OCI-LY7 (cell line): Measurements from ENCODE around the gene ZNF277.

Experiments
- CTCF ChIP-seq: fragments of 200-600 bp; sonication (generic); conservative IDR thresholded peaks from 2 replicates; pipeline ENCODE4 v1.5.1; 2014; ENCODE audit warnings: mild to moderate bottlenecking, antibody characterized with exemption, low read length, moderate library complexity, mixed read lengths
- EZH2phosphoT487 ChIP-seq: fragments of 200-600 bp; sonication (generic); IDR thresholded peaks from 2 replicates; pipeline ENCODE4 v1.6.1; 2018; ENCODE audit warnings: low read depth, borderline replicate concordance, mild to moderate bottlenecking, mixed run types, antibody characterized with exemption, low read length, moderate library complexity, mixed read lengths

- no peak for TF ChIP-seq CTCF
- no peak for TF ChIP-seq EZH2phosphoT487
Measured at GRCh38 chr7:112359086-112359485, 152.6 kb downstream of the ZNF277 start.
